CD4-positive, alpha-beta T cell treated with Interleukin-1 beta for 1 hour (primary cell): ENCODE measurements around the gene UQCRC1.

Source experiments
- DNase-seq, 2 donors: peaks; one replicate each; pipeline ENCODE4 v3.0.0-alpha.2; 2020 to 2022

The UQCRC1 gene

DNA sequence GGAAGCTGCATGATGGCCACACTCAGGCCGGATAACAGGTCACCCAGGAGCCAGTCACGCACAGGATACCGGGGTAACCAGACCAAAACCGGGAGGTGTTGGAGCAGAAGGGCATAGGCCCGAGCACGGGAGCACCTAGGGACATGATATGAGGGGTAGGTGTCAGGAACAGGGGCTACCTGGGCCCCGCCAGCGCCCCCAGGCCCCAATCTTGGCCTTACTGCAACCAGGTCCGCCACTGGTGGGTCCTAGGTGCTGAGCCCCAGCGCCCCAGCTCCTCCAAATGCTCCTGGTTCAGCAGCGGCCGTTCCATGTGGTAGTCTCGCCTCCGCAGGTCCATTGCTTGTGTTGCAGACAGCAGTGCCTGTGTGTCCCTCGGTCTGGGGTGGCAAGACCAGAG is 23.8 kb upstream of the UQCRC1 start:
- no peak for DNase-seq

DNA sequence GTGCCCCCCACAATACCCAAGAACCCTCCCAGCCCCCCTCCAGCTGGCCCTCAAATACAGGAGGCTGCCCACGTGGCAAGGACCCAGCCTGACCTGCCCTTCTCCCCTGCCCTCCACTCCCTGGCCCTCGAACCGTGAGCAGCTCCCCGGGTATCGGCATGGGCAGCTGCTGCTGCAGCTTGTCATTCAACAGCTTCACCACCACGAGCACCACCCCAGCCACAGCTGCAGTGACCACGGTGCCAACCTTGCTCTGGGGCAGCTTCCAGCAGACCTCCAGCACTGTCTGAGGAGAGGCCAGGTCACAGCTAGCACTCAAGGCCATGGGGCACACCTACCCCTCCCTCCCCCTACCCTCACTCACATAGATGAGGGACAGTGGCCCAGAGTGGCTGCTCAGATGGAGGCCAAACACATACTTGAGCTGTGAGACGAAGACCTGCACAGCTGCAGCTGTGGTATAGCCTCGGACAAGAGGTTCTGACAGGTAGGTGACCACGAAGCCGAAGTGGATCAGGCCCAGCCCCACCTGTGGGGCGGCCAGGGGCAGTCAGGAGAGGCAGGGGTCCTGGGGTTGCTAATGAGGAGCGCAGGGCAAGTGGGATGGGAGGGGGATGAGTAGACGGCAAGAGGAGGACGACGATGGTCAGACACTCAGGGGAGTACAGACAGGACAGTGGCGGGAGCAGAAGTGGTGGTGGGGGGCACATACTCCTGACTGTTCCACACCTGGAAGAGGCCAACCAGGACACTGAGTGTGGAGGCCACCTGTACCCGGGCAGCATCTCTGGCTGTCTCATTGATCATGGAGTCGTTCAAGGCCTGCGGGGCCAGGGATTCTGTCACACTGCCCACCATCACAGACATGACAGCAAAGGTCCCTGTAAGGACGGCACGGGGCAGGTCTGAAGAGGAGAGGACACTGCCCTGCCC is 22.3 kb upstream of the UQCRC1 start:
- no peak for DNase-seq

GRCh38 chr3:48630833-48631232 is 21.4 kb upstream of the UQCRC1 start:
- DNase-seq = no peak

GRCh38 chr3:48630407-48630806 is 21.0 kb upstream of the UQCRC1 start:
- DNase-seq = no peak

- DNase-seq = no peak
Measured at GRCh38 chr3:48629894-48630293, 20.4 kb upstream of the UQCRC1 start.

GRCh38 chr3:48628277-48629017 is 19.0 kb upstream of the UQCRC1 start:
- no peak for DNase-seq

DNA sequence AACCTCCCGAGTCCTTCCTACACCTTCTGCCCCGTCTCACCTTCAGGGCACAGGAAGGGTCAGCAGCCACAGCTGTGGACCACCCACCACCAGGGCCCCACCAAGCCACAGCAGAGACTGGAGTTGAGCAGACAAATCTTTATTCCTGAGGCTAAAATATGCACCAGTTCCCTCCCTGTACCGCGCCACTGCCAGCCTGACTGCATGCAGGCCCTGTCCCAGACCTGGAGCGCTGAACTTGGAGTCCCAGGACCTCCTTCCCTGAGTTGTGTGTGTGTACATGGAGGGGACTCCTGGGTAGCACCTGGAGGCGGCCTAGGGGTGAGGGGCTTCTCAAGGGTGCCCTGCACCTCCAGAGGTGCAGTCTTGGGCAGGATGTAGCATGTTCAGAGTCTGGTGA is 16.2 kb upstream of the UQCRC1 start:
- no peak for DNase-seq

GRCh38 chr3:48624767-48625166 is 15.3 kb upstream of the UQCRC1 start:
- no peak for DNase-seq

- no peak for DNase-seq
Measured at GRCh38 chr3:48623851-48624547, 14.6 kb upstream of the UQCRC1 start.

- no peak for DNase-seq
Measured at GRCh38 chr3:48621461-48621869, 12.0 kb upstream of the UQCRC1 start, which contains the start of gene TMEM89. TMEM89 (minus strand) TSS chr3:48621769; CDS start chr3:48621756, 13 bp downstream.

- DNase-seq = no peak
Measured at GRCh38 chr3:48619541-48620524, 10.4 kb upstream of the UQCRC1 start.

GRCh38 chr3:48617559-48617958 is 8.1 kb upstream of the UQCRC1 start:
- no peak for DNase-seq

- no peak for DNase-seq
Measured at GRCh38 chr3:48614044-48614443, 4.6 kb upstream of the UQCRC1 start.

DNA sequence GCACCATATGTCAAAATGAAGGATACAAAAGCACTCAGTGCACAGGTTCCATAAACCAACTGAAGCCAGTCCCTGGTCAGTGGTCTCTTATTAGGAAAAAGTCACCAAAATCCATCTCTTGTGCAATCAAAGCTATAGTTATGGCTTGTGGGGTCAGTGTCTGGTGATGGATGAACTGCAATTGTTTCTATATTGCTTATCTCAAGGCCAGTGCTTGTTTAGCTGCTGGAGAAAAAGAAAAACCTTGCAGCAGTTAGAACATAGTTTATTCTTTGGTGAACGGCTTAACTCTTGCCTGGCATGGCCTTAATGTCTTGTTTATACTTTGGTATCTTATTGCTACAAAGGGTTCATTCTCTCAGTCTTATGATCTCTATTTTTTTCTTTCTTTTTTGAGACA is 2.9 kb upstream of the UQCRC1 start:
- no peak for DNase-seq

DNA sequence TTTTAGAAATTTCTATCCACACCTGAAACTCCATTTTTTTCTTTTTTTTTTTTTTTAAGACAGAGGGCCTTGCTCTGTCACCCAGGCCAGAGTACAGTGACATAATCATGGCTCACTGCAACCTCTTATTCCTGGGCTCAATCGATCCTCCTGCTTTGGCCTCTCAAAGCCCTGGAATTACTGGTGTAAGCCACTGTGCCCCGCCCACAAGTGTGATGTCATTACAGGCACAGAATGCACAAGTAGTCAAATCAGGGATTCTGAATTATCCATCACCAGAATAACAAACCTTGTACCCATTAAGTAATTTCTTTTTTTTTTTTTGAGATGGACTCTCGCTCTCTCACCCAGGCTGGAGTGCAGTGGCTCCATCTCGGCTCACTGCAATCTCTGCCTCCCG is 1.9 kb downstream of the UQCRC1 start:
- DNase-seq = no peak

- no peak for DNase-seq
Measured at GRCh38 chr3:48601622-48601994, 7.8 kb downstream of the UQCRC1 start.

- DNase-seq = no peak
Measured at GRCh38 chr3:48600711-48601621, 8.5 kb downstream of the UQCRC1 start.

DNA sequence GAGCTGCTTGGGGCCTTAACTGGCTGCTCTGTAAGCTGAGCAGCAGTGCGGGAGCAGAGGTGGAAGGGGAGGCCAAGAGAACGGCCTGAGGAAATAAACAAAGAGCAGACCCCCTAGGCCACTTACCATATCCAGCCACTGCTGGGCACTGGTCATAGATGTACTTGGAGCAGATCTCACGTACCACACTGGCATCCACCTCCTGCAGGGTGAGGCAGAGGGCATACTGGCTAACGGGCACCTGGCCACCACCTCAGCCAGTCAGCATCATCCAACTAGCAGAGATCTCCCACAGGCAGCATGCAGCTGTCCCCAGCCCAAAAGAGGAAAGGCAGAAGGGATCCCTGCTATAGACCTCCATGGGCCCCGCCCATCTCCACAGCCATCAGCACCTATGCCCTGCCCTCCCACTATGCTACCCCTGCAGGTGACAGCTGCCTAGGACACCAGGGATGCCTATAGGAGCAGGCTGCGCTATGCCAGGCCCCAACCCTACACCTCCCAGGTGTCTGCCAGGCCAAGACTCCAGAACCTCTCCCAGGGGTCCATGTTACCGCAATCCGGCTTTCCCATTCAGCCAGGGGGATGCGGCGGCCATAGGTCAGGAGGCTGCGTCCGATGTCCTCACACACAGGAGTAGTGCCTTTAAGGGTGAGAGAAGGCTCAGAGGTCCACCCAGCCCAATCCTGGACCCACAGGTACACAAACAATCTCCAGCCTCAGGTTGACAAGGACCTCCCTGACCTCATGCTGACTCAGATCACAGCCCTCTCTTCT is 9.7 kb downstream of the UQCRC1 start:
- no peak for DNase-seq

DNA sequence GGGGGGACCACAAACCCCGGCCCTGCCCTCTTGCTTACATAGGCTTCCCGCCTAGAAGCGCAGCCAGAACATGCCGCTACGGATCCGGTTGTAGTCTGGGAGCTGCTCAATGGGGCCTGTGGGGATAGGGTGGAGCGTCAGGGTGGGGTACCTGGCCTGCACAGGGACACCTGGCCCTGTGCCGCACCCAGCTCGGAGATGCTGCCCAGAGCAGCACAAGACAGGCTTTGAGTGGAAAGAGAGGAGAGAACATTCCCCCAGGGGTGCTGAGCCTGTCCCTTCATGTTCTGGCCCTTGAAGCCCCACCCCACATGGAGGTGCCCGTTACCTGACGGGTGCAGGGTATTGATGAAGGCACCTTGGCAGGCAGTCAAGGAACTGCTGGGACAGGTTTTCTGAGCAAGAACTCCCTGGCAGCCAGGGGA is 10.4 kb downstream of the UQCRC1 start:
- no peak for DNase-seq
